ENCODE data around the gene CBX5.
"Not testable (repeated sequence)": the region's sequence is repeated elsewhere in the genome, so short reads cannot be mapped to it uniquely, and the experiment has no call there.

Gene CBX5

DNA sequence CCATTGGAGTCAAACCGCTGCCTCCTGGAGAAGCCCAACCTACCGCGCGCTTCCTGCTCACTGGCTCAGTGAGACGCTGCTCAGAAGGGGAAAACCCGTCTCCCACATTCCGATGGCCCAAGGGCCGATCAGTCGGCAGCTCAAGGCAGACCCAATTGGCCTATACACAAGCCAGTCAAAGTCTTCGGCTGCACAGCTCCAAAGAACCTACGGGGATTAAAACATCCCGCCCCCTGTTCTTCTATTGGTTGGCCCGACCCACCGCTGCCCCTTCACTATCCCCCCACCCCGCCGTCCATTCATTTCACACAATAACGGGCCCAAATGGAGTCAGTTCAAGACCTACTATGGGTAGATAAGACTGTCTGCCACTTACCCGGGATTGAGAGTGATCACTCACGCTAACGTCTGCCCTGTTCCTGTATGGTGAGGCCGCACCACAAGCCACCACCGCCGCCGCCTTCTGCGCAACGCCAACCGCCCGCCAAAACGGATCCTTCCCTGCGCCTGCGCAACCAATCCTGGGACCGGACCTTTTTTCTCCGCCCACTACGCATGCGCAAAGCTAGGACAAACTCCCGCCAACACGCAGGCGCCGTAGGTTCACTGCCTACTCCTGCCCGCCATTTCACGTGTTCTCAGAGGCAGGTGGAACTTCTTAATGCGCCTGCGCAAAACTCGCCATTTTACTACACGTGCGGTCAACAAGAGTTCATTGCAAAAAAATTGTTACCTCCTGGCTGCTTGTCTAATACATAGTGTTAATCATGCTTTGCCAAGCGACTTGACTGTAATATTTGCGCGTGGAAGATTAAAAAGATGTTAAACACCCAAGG, at the start of gene CBX5:
TSS of gene CBX5 (minus strand) at position 491 of the 836 bp plus-strand sequence. CDS start 22,472 bp downstream, outside the sequence.
- peak; percentile 99 for DNase-seq (ENCODE audit: low read depth, low spot score)

DNA sequence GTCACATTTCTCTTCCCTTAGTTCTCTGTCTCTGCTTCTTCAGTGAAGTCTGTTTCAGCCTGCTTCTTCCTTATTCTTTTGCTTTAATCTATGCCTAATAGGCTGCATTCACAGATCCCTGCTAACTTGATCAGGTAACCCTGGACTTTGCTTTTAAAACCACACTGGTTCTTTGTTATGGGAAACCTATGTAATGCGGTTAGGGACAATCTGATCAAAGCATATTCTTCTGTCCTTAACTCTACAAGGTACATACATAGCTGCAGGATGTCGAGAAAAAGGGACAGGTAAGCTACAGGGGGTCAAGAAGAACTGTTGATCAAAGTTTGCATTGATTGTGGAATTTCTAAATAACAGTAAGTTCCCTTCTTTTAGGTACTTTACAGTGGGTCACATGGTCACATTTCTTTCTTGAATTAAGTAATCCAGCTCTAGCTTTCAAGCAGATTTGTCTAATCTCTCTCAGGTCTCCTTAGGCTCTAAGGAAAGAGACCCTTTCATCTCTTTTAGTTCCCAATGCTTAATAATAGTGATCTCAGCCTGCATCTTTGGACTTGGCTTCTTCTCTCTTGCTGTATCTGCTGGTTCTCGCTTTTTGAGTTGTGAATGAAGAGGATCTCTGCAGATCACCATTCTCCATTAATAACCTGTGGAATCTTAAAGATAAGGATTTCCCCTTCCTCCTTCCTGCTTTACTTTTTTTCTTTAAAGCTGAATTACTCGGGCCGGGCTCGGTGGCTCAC, 48.8 kb upstream of the CBX5 start:
- DNase-seq (ENCODE audit: low read depth, low spot score): no peak

DNA sequence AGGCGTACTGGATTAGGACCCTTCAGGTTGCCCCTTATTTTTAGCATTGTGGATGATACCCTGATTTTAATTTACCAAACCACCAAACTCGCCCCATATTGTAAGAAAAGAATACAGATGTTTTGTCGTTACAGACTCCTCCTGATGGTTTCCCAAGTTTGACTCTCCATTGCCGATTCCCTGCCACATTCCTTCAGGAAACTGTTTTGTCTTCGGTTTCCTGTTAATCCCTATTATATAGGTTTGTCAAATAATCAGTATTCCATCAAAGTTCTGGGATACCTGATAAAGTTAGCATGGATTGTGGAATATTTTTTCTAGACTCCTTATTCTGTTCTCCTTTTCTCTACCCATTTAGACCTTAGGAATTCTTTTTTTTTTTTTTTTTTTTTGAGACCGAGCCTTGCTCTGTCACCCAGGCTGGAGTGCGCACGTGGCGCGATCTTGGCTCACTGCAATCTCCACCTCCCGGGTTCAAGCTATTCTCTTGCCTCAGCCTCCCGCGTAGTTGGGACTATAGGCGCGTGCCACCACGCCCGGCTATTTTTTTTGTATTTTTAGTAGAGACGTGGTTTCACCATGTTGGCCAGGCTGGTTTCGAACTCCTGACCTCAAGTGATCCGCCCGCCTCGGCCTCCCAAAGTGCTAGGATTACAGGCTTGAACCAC, 45.7 kb upstream of the CBX5 start:
- not testable (repeated sequence) for DNase-seq (ENCODE audit: low read depth, low spot score)

DNA sequence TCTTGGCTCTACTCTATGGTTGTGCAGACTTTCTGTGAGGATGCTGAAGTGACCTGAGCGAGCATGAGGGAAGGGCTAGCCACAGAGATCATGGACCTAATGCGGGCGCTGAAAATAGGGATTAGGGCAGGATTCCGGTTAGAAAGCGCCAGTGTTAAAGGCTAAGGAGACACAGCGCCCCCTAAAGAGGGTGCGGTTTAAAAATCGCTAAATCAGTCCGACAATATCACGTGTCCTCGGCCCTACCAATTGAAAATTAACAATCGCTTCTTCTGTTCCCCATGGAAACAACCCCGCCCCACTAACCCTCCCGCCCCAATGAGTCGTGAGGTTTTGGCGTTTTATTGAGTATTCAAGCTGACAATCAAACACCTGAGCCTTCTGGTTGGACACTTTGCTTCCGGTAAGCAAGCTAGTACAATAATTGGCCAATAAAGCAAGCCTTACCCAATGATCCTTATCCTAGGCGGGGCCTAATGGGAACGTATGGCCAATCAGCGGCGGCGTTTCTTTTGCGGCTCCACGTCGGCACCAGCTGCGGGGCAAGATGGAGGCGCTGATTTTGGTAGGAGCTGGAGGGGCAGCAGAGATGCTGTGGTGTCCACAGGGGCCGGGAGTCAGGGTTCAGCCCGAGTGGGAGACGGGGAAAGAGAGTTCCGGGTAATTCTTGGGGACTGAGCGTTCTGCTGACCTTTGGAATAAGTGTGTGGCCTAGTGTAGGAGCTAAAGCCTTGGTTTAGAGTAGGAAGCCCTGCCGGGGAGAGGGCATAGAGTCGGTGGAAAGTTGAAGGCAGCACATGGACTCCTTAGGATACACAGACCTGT, 44.9 kb upstream of the CBX5 start, which contains the start of gene COPZ1:
TSS of gene COPZ1 (plus strand) at position 515 of the 825 bp plus-strand sequence. CDS start at position 548, 33 bp downstream.
- peak; percentile 100 for DNase-seq (ENCODE audit: low read depth, low spot score)

DNA sequence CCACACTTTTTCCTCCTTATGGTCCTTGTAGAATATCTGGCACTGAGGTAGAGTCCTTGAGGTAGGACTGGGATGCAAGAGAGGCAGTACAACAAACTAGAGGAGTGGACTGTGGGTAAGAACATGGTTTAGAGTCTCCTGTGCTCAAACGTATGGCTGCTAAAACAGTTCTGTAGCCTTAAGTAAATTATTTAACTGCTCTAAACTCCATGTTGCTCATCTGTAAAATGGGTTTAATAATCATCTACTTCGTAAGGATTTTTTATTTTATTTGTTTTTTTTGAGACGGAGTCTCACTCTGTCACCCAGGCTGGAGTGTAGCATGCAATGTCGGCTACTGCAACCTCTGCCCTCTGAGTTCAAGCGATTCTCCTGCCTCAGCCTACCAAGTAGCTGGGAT, 41.4 kb upstream of the CBX5 start:
- no peak for DNase-seq (ENCODE audit: low read depth, low spot score)

DNA sequence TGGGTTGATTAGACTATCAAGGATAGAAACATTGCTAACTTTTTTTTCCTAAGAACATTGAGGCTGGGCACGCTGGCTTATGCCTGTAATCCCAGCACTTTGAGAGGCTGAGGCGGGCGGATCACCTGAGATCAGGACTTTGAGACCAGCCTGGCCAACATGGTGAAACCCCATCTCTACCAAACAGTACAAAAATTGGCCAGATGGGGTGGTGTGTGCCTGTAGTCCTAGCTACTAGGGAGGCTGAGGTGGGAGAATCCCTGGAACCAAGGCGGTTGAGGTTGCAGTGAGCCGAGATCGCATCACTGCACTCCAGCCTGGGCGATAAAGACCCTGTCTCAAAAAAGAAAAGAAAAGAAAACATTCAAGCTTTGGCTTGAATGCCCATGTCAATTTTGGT, 32.4 kb upstream of the CBX5 start:
- not testable (repeated sequence) for DNase-seq (ENCODE audit: low read depth, low spot score)

DNA sequence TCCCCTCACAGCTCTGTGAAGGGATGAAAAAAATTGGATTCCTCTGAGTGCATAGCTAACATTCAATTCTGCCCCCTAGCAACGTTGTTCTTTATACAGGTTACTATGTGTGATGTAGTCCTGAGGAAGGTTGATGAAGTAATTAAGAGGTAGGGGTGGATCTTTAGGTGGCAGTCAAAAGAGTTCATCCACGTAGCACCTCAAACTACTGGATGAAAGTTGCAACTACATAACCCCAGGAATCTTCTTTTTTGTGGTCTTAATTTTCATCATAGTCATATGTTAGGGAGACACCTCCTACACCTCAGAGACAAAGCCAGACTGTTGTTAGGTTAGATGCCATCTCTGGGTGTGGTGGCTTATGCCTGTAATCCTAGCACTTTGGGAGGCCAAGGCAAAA, 31.1 kb upstream of the CBX5 start:
- DNase-seq (ENCODE audit: low read depth, low spot score): no peak

DNA sequence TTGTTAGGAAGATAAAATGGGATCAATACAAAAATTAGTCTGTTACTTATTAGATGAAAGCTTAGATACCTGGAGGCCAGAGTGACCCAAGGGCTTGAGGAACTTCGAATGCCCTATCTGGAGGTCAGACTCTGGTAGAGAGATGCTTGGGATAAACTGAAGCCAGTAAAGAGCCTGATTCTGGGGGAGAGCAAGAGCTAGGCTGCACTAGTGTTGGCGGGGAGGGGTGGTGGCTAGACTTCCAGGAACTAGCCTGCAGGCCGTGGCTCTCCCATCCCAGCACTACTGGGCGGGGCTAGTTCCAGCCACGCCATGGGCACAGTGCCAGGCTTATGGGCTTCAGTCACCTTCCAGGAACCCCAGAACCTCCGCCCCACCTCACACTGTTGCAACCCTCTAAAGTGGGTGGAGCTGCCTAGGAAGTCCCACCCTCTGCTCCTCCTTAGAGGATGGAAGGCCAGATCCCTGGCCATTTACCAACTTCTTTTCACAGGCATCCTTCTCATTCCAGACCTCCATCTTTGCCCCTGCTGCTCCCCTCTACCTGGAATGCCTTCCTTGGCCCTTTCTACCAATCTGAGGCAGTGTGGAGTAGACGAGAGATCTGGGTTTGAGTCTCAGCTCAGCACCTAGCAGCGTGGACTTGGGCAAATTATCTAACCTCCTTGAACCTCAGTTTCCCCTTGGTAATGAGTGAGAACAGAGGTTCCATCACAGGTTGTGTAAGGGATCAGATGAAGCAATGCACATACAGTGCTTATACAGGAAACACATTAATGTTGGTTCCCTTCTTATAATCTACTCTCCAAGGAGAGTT, 27.2 kb upstream of the CBX5 start:
- no peak for DNase-seq (ENCODE audit: low read depth, low spot score)

DNA sequence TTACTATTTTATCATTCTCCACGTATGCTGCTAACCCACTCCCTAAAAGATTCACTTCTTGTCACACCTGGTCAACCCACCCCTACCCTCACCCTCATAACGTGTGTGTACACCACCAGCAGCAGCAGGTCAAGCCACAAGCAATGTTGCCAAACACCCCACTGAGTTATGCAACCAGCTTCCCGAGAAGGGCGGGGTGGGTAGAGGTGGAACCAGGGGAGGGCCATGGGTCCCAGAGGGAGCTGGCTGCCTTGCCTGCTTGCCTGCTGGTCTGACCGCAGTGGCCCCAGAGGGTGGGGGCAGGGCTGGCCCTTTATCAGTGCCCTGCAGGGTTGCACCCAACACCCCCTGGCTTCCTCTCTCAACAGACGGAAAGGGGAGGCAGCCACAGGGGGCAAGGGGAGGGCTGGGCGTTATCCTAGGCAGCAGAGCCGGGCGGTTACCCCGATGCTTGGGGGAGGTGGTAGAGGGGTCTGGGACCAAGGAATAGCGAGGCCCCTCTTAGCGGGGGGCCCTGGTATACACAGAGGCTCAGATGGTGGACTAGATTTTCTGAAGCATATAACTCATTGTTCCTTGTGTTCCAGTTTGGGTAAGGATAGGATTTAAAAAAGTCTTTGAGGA, 24.4 kb upstream of the CBX5 start:
- peak; percentile 45 for DNase-seq (ENCODE audit: low read depth, low spot score)

DNA sequence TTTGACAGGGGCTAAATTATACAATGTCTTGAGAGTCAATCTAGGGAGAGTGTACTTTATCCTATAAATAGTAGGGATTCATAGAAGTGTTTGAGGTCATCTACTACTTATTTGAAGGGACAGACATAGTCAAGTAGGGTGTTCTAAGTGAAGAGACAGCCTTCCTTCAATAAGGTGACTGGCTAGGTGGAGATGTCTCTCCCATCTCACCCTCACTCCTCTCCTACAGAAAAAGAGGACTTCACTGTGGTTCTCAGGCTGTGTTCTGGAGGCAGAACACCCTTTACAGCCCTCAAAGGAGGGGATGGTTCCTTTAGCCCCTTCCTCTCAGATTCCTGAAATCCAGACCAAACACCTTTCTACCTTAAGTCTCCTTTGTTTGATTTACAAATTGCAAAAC, 23.7 kb upstream of the CBX5 start:
- DNase-seq (ENCODE audit: low read depth, low spot score): no peak

DNA sequence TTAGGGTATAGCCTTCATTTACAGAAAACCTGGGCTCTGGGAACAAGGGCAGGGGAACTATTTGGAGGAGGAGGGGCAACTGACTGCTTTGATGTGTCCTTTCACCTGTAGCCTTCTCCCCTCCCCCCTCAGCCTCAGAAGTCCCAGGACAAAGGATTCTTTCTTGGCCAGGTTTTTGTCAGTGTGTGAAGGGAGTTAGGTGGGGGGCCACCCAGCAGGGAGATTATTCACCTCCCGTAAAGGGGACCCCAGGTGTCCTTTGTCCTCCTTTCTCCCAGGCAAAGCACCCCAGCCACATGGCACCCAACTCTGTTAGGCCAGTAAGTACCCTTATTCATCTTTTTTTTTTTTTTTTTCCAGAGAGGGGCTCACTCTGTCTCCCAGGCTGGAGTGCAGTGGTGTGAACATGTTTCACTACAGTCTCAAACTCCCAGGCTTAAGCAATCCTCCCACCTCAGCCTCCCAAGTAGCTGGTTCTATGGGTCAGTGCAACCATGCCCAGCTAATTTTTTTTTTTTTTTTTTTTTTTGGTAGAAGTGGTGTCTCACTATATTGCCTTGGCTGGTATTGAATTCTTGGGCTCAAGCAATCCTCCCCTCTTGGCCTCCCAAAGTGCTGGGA, 21.6 kb upstream of the CBX5 start:
- peak; percentile 84 for DNase-seq (ENCODE audit: low read depth, low spot score)

DNA sequence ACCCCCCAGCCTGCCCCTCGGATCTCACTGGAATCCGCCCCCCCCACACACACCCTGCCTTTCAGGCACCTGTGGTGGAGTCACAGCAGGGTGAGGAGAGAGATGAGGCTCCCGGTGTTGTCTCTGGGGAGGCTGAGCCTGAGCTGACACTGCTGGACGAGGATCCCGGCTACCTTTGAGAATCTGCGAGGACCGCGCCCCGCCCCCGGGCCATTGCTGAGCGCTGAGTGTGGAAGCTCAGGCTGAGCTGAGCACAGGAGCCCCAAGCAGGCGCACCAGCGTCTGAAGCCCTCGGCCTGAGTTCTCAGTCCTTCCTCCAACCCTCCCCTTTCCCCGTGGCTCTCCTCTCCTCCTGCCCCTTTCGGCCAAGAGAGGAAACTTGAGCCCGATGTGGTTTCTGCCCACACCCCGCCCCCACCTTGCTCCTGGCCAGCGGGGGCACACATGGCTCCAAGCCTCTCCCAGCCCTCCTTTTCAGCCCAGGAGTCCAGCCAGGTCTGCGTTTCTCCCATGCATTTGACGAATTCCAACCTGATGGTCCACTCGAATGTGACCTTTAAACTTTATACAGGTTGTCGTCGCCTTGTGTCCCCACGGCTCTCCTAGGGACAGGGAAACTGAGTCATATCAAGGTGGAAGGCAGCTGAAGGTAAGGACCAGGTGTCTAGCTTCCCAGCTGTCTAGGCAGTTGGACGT, 21.0 kb upstream of the CBX5 start, which contains the start of gene NFE2:
TSS of gene NFE2 (minus strand) at position 284 of the 696 bp plus-strand sequence. CDS start 5,767 bp downstream, outside the sequence.
- DNase-seq (ENCODE audit: low read depth, low spot score): peak; percentile 98

DNA sequence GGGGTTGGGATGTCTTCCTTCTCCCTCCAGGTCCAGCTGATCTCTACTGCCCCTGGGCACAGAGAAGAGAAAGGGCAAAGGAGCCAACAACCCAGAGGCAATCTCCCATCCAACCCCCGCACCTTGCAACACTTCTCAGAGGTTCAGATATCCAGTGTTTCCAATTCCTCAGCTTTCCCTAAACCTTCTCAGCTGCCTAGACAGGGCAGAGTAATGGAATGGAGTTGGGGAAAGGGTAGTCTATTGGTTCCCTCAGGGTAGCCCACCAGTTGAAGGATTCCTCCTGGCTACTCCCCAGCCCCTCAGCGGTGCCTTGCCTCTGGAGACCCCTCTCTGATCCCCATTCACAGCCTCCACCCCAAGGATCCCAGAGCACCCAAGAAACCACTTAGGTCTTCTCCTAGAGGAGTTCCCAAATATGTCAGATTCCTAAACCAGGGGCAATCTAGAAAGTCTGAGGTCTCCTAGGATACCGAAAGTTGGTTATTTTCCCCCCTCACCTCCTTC, 20.4 kb upstream of the CBX5 start:
- DNase-seq (ENCODE audit: low read depth, low spot score): peak; percentile 46

DNA sequence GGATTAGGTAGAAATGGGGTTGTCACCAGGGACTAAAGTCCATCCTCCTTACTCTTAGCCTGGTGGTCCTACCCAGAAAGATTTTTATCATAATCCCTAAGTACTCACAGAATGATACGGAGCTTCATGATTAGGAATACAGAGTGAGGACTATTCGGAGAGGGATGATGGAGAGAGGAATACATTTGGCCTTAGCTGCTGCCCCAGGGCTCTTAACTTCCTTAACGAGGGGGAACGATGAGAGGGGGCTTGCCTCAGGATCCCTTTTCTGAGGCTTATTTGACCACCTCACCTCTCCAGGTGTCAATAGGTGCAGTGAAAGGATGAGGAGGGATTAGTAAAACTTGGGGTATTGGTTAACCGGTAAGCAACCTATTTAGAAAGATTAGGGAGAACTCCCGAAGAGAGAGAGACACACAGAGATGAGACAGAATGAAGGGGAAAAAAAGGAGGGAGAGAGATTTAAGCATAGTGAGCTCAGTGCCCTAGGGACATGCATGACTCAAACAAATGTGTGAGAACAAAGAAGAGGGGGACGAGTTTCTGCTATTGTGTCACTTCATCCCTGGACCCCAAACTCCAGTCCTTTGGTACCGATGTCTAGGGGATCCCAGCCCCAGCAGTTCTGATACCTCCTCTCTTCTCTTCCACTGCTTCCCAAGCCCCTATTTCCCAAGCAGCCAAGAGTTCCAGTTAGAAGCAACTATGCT, 19.7 kb upstream of the CBX5 start:
- no peak for DNase-seq (ENCODE audit: low read depth, low spot score)

DNA sequence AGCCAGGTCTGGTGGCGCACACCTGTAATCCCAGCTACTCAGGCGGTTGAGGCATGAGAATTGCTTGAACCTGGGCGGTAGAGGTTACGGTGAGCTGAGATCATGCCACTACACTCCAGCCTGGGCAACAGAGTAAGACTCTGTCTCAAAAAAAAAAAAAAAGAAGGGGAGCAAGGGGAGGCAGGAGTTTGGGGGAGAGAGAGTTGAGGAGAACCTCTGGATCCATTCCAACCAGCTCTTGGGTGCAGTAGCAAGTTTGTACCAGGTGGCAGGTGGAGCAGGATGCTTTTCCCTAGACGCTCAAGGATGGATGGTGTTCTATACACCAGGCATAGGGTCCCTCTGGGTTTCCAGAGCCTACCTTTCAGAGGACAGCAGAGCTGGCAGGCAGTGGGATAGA, 19.0 kb upstream of the CBX5 start:
- DNase-seq (ENCODE audit: low read depth, low spot score): no peak

DNA sequence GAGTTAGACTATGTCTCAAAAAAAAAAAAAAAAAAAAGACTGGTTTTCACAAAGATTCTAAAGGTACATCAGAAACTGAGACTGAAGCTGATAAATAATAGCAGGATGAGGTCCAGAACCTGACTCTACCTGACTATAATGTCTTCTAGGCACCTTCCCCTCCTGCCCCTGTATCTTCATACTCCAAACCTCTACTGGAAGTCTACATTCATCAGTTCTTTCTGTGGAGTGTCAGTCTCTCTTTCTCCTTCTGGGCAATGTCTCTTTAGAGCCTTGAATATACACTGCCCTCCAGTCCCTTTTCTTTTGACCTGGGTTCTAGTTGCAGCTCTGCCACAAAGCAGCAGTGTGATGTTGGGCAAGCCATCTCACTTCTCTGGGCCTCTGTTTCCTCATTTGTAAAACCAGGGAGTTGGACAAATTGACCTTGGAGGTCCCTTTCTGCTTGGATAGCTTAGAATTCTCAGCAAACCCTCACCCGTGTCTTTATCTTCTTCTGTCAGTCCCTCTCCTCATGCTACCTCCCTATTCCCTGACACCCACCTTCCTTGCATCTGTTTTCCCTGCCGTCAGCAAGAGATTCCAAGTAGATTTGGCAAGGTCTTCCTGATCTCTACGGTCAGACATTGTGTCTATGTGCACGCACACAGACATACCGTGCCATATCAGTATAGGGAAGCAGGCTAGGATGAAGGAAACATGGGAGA, 16.6 kb upstream of the CBX5 start:
- DNase-seq (ENCODE audit: low read depth, low spot score): no peak

DNA sequence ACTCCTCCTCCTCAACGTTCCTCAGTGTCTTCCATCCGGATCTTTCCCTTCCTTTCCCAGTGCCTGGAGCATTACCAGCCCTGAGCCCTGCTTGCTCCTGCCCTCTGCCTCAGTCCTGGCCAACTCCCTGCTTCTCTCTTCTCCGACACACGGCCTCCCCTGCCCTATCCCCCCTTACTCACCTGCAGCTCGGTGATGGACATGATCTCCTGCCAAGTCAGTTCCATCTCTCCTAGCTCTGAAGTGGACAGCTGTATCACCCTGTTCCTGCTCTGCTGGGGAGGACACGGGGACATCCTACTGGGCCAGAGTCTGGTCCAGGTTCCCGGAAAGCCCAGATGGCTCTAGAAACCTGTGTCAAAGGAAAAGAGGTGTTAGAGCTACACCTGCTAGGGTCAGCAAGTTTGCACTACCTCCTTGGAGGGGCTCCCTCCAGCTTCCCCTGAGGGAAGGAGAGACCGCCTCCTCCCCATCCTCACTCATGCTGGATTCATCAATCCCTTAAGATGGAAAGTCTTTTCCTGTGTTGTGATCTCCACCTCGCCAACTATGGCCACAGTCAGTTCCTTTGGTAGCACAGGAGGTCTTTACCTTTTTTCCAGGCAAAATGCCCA, 15.1 kb upstream of the CBX5 start:
- no peak for DNase-seq (ENCODE audit: low read depth, low spot score)
